Measurements from ENCODE around the gene PDX1.

PDX1 gene

GRCh38 chr13:27907121-27907787 lies 12.5 kb upstream of the PDX1 start:
- H3K4me1 Mint-ChIP-seq: peaks cover 6% of the 10 kb centered on the region

DNA sequence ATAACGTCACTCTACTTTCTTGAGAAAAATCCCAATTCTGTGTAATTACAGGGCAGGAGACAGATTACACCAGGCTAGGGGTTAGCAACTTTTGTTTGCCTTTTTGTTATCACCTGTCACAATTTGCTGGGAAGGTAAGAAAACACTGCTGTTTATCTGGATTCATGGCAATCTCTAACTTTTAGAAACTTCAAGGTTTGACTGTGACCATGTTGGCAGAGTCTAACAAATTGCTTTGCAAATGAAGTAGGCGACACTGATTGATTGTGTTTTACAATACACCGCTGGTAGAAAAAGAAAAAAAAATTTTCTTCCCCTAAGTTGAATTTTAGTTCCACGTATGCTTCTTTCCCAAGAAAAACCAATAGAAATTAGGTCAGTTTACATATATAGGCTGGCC lies 10.4 kb upstream of the PDX1 start:
- Mint-ChIP-seq H3K27ac (no peak overlapping the region), H3K4me1 (peaks cover 6% of the 10 kb centered on the region), H3K27me3 (ENCODE audit: low read depth, poor library complexity) (peaks cover 67% of the 10 kb centered on the region), H3K9me3 (no peaks in the 10 kb centered on the region), H3K4me3 (no peak overlapping the region), H3K36me3 (ENCODE audit: low read depth) (no peaks in the 10 kb centered on the region)
- no peak for DNase-seq
- TF ChIP-seq, protein P1, sequence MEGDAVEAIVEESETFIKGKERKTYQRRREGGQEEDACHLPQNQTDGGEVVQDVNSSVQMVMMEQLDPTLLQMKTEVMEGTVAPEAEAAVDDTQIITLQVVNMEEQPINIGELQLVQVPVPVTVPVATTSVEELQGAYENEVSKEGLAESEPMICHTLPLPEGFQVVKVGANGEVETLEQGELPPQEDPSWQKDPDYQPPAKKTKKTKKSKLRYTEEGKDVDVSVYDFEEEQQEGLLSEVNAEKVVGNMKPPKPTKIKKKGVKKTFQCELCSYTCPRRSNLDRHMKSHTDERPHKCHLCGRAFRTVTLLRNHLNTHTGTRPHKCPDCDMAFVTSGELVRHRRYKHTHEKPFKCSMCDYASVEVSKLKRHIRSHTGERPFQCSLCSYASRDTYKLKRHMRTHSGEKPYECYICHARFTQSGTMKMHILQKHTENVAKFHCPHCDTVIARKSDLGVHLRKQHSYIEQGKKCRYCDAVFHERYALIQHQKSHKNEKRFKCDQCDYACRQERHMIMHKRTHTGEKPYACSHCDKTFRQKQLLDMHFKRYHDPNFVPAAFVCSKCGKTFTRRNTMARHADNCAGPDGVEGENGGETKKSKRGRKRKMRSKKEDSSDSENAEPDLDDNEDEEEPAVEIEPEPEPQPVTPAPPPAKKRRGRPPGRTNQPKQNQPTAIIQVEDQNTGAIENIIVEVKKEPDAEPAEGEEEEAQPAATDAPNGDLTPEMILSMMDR (IDR thresholded peaks at IDR 0.05): no peak

More at GRCh38 chr13:27907121-27907787, 12.5 kb upstream of the PDX1 start:
- Mint-ChIP-seq H3K9me3 (no peaks in the 10 kb centered on the region), H3K27me3 (ENCODE audit: low read depth, poor library complexity) (peaks cover 56% of the 10 kb centered on the region), H3K4me3 (no peak overlapping the region), H3K27ac (no peak overlapping the region), H3K36me3 (ENCODE audit: low read depth) (no peaks in the 10 kb centered on the region)
- no peak for DNase-seq
- TF ChIP-seq, protein P1 (IDR thresholded peaks at IDR 0.05): no peak

DNA sequence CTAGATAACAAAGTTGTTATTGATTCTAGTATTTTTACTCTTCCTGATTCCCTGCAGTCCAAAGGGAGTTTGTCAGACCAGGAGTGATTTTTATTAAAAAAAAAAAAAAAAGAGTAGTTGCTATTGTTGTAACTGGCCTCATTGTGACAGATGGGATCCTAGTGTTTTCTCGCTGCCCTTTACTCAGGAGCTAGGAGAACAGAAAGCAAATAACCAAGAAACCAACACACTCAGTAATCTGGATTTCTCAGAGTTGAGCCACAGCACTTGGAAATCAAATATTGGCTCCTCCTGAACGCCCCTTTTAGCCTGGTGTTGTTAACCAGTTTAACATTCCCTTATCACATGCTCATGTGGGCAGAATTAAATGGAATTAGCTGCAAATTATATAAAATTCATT lies 8.3 kb upstream of the PDX1 start:
- TF ChIP-seq, protein P1 (IDR thresholded peaks at IDR 0.05): no peak
- peaks cover 4% of the 10 kb centered on the region for H3K9me3 Mint-ChIP-seq
- H3K36me3 Mint-ChIP-seq (ENCODE audit: low read depth): no peaks in the 10 kb centered on the region
- H3K27ac Mint-ChIP-seq: no peak overlapping the region
- H3K27me3 Mint-ChIP-seq (ENCODE audit: low read depth, poor library complexity): peaks cover 76% of the 10 kb centered on the region
- no peak for DNase-seq
- no peak overlapping the region for H3K4me3 Mint-ChIP-seq
- H3K4me1 Mint-ChIP-seq: no peaks in the 10 kb centered on the region

- Mint-ChIP-seq H3K36me3 (ENCODE audit: low read depth) (no peaks in the 10 kb centered on the region), H3K27ac (no peak overlapping the region), H3K4me3 (no peak overlapping the region), H3K9me3 (peaks cover 4% of the 10 kb centered on the region), H3K27me3 (ENCODE audit: low read depth, poor library complexity) (peaks cover 86% of the 10 kb centered on the region), H3K4me1 (peaks cover 12% of the 10 kb centered on the region)
- DNase-seq: no peak
- TF ChIP-seq, protein P1 (IDR thresholded peaks at IDR 0.05): no peak
Measured at GRCh38 chr13:27913160-27913559, 6.6 kb upstream of the PDX1 start.

DNA sequence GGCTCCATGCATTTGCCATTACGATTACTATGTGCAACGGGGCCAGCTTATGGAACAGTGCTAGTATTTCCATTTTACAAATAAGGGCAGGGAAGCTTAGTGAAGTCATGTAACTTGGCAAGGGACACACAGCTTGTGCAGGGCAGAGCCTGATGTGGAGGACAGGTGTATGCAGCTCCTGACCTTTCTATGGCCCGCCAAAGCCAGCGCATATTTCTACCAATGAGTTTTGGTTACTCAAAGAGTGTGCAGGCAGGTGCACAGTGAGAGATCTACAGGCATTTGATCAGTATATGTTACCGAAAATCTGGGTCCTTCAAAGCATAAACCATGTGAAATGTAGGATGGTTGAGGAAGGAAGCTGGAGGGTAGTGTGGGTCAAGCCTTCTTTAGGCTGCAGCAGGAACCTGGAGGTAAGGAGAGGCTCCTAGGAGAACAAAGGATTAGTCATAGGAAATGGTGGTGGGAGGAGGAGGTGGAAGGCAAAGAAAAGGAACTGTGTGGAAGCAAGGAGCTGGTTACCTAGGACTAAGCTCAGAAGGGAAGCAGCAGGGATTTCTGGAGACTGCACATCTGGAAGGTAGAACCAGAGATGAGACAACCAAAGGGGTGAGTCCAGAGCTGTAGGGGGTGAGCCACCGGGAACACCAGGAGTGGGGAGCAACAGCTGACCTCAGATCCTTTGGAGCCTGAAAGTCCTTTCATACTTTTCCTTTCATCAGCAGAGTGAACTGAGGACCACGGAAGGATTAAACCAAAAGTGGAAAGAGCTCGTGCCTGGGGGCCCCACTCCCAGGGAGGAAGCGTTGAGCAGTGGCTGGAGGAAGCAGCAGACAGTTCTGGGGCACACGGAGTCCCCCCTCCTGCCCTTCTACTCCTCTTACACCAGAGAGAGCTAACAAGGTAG lies 4.2 kb upstream of the PDX1 start:
- no peak overlapping the region for H3K27ac Mint-ChIP-seq
- no peak for DNase-seq
- TF ChIP-seq, protein P1 (IDR thresholded peaks at IDR 0.05): no peak
- no peak overlapping the region for H3K4me3 Mint-ChIP-seq
- peaks cover 21% of the 10 kb centered on the region for H3K4me1 Mint-ChIP-seq
- no peaks in the 10 kb centered on the region for H3K36me3 Mint-ChIP-seq (ENCODE audit: low read depth)
- peaks cover 91% of the 10 kb centered on the region for H3K27me3 Mint-ChIP-seq (ENCODE audit: low read depth, poor library complexity)
- H3K9me3 Mint-ChIP-seq: peaks cover 4% of the 10 kb centered on the region

Data from nephron progenitor cell (in vitro differentiated cells).